Activated T-cell treated with anti-CD3 and anti-CD28 coated beads, Interleukin-2, amount 50 U/mL, for 72 hours (primary cell): ENCODE data around the gene PARD6A. TPM values are rescaled to one million over a fixed set of nuclear protein-coding genes. Genes with fewer than 3 reads are reported as not detected.

Experiments
- ATAC-seq, 2 donors: fragments of 150-1000 bp; cut with Tn5 transposase; replicated peaks in 1 of 2; 2 replicates each; pipeline ENCODE4 v1.10.0; 2021; ENCODE audit warnings: moderate library complexity in 2 of 2, mild to moderate bottlenecking in 1 of 2
- DNase-seq, 2 donors: peaks; one replicate each; pipeline ENCODE4 v3.0.0; 2021 to 2022; ENCODE audit warnings: mixed read lengths in 1 of 2
- H3K27ac Mint-ChIP-seq: one replicate; pipeline ENCODE4 v1.8.0; 2022; ENCODE audit warnings: mild to moderate bottlenecking, moderate library complexity, mixed read lengths
- H3K27me3 Mint-ChIP-seq: one replicate; pipeline ENCODE4 v1.8.0; 2022; ENCODE audit warnings: low read depth, mixed read lengths
- H3K36me3 Mint-ChIP-seq, 2 donors: one replicate each; pipeline ENCODE4 v1.8.0; 2022; ENCODE audit warnings: mixed read lengths in 2 of 2, mild to moderate bottlenecking in 1 of 2; ENCODE audit not compliant: insufficient read depth in 2 of 2
- H3K4me1 Mint-ChIP-seq: one replicate; pipeline ENCODE4 v1.8.0; 2022; ENCODE audit warnings: low read depth, mixed read lengths
- H3K4me3 Mint-ChIP-seq, 2 donors: one replicate each; pipeline ENCODE4 v1.8.0; 2022; ENCODE audit warnings: mild to moderate bottlenecking in 2 of 2, mixed read lengths in 2 of 2, moderate library complexity in 2 of 2
- H3K9me3 Mint-ChIP-seq, 2 donors: one replicate each; pipeline ENCODE4 v1.8.0; 2022; ENCODE audit warnings: mixed read lengths in 2 of 2
- total RNA-seq, 2 donors: library from RNA; stranded (reverse); gene quantifications; one replicate each; pipeline ENCODE4 v1.2.3, GENCODE V29; 2022

Gene PARD6A
- total RNA-seq, 2 donors from 2014 or later: 7.2 to 9.2 TPM

DNA sequence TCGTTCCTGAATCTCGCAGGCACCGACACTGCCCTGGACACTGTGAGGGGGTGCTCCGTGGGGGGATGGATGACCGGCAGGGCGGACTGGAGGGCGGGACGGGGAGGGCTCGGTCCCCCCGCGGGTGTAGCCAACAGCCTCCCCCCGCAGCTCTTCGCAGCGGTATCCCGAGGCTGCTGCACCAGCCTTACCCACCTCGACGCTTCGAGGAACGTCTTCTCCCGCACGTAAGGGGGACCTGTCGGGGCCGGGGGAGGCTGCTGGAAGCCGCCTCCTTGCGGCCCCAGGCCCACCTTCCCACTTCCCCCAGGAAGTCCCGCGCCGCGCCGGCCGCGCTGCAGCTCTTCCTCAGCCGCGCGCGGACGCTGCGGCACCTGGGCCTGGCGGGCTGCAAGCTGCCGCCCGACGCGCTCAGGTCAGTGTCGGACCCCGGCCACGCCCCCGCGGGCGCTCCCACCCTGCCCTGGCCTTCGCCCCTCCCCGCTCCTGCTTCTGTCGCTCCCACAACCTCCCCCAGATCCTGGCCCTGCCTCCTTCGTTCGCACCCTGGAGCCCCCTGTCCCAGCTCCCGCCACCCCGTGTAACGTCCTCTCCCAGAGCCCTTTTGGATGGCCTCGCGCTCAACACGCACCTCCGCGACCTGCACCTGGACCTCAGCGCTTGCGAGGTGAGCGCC is 12.5 kb upstream of the PARD6A start:
- Mint-ChIP-seq H3K36me3 (peaks cover 1 to 12% of the 10 kb centered on the region in 2 donors), H3K27me3 (no peaks in the 10 kb centered on the region), H3K4me1 (peaks cover 26% of the 10 kb centered on the region), H3K27ac (no peak overlapping the region), H3K9me3 (no peaks in the 10 kb centered on the region), H3K4me3 (no peak overlapping the region)
- DNase-seq: no peak
- ATAC-seq: no peak

DNA sequence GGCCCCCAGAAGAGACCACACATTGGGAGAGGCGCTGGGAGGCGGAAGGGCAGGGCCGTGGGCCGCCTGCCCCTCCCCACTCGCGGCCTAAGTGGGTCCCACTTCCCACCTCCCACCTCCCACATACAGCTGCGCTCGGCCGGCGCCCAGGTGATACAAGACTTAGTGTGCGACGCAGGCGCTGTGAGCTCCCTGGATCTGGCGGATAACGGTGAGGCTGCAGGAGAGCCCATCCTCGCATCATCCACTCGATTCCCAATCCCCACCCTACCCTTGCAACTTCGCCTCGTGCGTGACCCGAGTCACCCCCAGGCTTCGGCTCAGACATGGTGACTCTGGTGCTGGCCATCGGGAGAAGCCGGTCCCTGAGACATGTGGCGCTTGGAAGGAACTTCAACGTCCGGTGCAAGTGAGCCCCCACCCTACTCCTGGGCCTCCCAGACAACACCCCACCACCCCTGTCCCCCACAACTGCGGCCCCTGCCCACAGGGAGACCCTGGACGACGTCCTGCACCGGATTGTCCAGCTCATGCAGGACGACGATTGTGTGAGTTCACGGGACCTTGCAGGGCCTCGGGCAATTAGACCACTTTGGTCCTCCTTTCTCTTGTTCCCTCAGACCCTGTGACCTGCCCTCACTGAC is 11.9 kb upstream of the PARD6A start:
- Mint-ChIP-seq H3K36me3 (peaks cover 1 to 12% of the 10 kb centered on the region in 2 donors), H3K9me3 (no peaks in the 10 kb centered on the region), H3K27me3 (no peaks in the 10 kb centered on the region), H3K4me3 (no peak overlapping the region), H3K27ac (no peak overlapping the region), H3K4me1 (peaks cover 26% of the 10 kb centered on the region)
- DNase-seq (no peak), ATAC-seq (no peak)

DNA sequence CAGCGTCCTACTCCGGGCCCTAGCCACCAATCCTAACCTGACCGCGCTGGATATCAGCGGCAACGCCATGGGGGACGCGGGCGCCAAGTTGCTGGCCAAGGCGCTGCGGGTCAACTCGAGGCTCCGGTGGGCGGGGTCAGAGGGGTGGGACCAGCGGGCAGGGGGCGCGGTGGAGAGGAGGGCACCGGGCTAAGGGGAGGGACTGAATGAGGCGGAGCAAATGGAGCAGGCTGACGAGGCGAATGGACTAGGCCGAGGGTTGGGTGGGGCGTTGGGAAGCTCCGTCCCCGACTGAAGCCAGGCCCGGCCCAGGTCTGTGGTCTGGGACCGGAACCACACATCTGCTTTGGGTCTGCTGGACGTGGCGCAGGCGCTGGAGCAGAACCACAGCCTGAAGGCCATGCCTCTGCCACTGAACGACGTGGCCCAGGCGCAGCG is 11.2 kb upstream of the PARD6A start:
- Mint-ChIP-seq H3K4me1 (peaks cover 22% of the 10 kb centered on the region), H3K36me3 (peaks cover 1 to 12% of the 10 kb centered on the region in 2 donors), H3K27me3 (no peaks in the 10 kb centered on the region), H3K27ac (no peak overlapping the region), H3K4me3 (no peak overlapping the region), H3K9me3 (no peaks in the 10 kb centered on the region)
- DNase-seq (no peak), ATAC-seq (no peak)

DNA sequence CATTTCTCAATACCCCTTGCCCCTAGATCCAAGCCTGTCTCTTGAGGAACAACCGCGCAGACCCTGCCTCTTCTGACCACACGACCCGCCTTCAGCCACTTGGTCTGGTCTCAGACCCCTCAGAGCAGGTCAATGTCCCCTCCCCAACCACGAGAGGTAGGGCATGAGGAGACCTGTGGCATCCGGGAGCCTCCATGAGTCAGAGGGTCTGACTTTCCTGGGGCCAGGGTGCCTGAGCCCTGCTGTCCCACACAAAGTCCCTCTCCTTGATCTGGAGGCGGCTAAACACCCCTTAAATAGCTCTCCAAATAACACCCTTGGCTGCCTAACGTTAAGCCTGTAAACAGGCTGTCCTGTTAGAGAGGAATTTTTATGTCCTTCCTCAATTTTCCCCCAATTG is 10.7 kb upstream of the PARD6A start:
- no peak for ATAC-seq
- Mint-ChIP-seq H3K9me3 (no peaks in the 10 kb centered on the region), H3K4me1 (peaks cover 20% of the 10 kb centered on the region), H3K36me3 (peaks cover 1 to 12% of the 10 kb centered on the region in 2 donors), H3K4me3 (no peak overlapping the region), H3K27ac (no peak overlapping the region), H3K27me3 (no peaks in the 10 kb centered on the region)
- no peak for DNase-seq

DNA sequence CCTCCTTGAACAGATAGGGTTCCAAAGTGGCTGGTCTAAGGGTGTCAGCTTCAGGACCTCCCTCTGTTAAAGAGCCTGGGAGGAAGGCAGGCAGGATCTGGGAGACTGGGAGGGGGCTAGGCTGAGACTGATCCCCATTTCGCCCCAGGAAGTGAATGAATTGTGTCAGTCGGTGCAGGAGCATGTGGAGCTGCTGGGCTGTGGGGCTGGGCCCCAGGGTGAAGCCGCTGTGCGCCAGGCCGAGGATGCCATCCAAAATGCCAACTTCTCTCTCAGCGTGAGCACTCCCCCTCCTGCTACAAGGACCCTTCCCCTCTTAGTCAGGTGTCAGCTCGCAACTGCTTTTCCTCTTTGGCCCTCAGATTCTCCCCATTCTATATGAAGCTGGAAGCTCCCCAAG is 9.7 kb upstream of the PARD6A start:
- H3K27me3 Mint-ChIP-seq: no peaks in the 10 kb centered on the region
- H3K4me1 Mint-ChIP-seq: peaks cover 20% of the 10 kb centered on the region
- DNase-seq: no peak
- no peak overlapping the region for H3K27ac Mint-ChIP-seq
- no peak for ATAC-seq
- H3K36me3 Mint-ChIP-seq: peaks cover 5 to 17% of the 10 kb centered on the region in 2 donors
- H3K9me3 Mint-ChIP-seq: no peaks in the 10 kb centered on the region
- no peak overlapping the region for H3K4me3 Mint-ChIP-seq

DNA sequence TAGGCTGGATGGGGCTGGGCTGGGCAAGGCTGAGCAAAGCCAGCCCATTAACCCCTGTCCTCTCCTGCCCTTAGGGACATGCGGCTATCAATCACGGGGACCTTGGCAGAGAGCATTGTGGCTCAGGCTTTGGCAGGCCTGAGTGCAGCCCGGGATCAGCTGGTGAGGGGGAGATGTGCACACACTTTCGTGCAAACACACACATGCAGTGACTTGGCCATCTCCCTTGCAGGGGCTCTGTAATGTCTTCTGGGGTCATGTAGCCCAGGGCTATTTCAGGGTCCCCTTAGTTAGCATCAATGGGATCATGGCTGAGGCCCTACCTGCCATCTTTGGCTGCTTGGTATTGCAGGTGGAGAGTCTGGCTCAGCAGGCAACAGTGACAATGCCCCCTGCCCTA is 8.9 kb upstream of the PARD6A start:
- peaks cover 5 to 17% of the 10 kb centered on the region in 2 donors for H3K36me3 Mint-ChIP-seq
- no peaks in the 10 kb centered on the region for H3K27me3 Mint-ChIP-seq
- no peaks in the 10 kb centered on the region for H3K9me3 Mint-ChIP-seq
- H3K4me3 Mint-ChIP-seq: no peak overlapping the region
- H3K4me1 Mint-ChIP-seq: peaks cover 15% of the 10 kb centered on the region
- ATAC-seq (no peak), DNase-seq (no peak)
- H3K27ac Mint-ChIP-seq: no peak overlapping the region

DNA sequence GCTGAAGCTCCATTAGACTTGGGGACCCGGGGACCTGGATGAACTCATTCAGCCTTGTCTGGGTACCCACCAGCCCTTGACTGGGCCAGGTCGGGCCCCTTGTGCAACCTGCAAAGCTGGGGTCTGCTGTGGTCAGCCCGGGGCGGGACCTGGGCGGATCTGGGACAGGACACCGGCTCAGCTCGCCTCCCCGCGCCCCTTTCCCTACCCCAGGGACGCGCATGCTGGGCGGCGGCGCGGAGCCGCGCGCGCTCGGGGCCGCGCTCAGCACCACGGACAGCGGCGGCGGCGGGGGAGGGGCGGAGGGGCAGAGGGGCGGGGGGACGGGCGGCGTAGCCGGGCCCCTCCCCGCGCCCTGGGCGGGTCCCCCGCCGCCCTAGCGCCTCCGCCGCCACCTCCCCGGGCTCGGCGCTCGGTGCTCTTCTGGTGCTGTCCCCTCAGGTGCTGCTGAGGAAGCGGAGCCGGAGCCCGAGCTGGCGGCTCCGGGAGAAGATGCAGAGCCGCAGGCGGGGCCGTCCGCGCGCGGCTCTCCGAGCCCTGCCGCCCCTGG is 8.1 kb upstream of the PARD6A start:
- H3K4me3 Mint-ChIP-seq: no peak overlapping the region
- no peaks in the 10 kb centered on the region for H3K27me3 Mint-ChIP-seq
- no peaks in the 10 kb centered on the region for H3K9me3 Mint-ChIP-seq
- ATAC-seq: no peak
- no peak overlapping the region for H3K27ac Mint-ChIP-seq
- DNase-seq: no peak
- peaks cover 5 to 17% of the 10 kb centered on the region in 2 donors for H3K36me3 Mint-ChIP-seq
- peaks cover 11% of the 10 kb centered on the region for H3K4me1 Mint-ChIP-seq

DNA sequence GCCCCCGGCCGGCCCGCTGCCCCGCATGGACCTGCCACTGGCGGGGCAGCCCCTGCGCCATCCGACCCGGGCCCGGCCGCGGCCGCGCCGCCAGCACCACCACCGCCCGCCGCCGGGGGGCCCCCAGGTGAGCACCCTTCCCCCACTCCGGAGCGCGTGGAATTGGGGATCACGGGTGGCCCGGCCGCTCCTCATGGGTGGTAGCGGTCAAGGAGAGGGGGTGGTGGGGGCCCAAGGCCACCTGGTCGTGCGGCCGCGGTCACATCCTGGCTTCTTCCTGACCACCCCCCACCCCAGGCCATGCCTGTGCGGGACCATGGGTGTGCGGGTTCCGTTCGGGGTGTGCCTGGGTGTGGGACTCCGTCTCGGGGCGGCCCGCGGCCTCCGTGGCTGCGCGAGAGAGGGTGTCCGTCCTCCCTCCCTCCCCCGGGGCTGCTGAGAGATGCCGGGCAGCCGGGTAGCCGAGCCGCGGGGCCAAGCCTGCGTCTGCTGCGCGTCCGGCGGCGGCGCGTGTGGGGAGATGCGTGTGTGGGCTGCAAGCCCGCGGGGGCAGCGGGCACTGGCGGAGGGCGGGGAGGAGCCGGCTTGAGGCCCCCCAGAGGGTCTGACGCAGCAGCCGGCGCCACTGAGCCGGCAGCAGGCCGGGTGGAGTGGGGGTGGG is 7.5 kb upstream of the PARD6A start:
- H3K27me3 Mint-ChIP-seq: no peaks in the 10 kb centered on the region
- DNase-seq: no peak
- ATAC-seq: no peak
- H3K4me3 Mint-ChIP-seq: no peak overlapping the region
- H3K4me1 Mint-ChIP-seq: peaks cover 11% of the 10 kb centered on the region
- H3K36me3 Mint-ChIP-seq: peaks cover 5 to 17% of the 10 kb centered on the region in 2 donors
- no peak overlapping the region for H3K27ac Mint-ChIP-seq
- H3K9me3 Mint-ChIP-seq: no peaks in the 10 kb centered on the region

DNA sequence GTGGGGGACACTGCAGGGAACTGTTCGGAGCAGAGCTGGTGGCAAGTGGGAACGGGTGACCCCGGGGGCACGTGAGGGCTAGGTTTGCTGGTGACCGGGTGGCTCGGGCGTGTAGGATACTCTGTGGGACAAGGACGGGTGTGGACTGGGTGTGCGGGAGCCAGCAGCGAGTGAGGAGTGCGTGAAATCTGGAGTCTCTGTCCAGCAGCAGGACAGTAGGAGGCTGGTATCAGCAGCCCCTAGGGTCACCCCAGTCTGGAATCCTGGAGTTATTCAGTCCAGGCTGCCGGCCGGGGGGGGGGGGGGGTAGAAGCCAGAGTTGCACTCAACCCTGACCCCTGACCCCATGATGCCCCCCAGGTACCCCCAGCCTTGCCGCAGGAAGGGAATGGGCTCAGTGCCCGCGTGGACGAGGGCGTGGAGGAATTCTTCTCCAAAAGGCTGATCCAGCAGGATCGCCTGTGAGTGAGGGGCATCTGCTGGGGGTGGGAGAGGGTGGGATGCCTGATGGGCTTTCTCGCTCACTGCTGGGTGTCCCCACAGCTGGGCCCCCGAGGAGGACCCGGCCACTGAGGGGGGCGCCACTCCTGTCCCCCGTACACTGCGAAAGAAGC is 6.9 kb upstream of the PARD6A start:
- no peak for ATAC-seq
- no peaks in the 10 kb centered on the region for H3K27me3 Mint-ChIP-seq
- no peak overlapping the region for H3K4me3 Mint-ChIP-seq
- H3K27ac Mint-ChIP-seq: no peak overlapping the region
- no peaks in the 10 kb centered on the region for H3K9me3 Mint-ChIP-seq
- no peak for DNase-seq
- peaks cover 6 to 16% of the 10 kb centered on the region in 2 donors for H3K36me3 Mint-ChIP-seq
- peaks cover 16% of the 10 kb centered on the region for H3K4me1 Mint-ChIP-seq

DNA sequence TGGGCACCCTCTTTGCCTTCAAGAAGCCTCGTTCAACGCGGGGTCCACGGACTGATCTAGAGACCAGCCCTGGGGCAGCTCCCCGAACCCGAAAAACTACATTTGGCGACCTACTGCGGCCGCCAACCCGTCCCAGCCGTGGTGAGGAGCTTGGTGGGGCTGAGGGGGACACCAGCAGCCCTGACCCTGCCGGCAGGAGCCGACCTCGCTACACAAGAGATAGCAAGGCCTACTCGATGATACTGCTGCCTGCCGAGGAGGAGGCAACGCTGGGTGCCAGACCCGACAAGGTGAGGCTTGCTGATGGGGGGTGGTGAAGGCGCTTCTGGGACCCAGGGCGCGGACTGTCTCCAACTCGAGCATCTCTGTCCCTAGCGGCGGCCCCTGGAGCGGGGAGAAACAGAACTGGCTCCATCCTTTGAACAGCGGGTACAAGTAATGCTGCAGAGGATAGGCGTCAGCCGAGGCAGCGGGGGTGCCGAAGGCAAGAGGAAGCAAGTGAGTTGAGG is 6.3 kb upstream of the PARD6A start:
- H3K9me3 Mint-ChIP-seq: no peaks in the 10 kb centered on the region
- peaks cover 7 to 16% of the 10 kb centered on the region in 2 donors for H3K36me3 Mint-ChIP-seq
- peaks cover 21% of the 10 kb centered on the region for H3K4me1 Mint-ChIP-seq
- no peak overlapping the region for H3K4me3 Mint-ChIP-seq
- no peak for ATAC-seq
- no peaks in the 10 kb centered on the region for H3K27me3 Mint-ChIP-seq
- H3K27ac Mint-ChIP-seq: no peak overlapping the region
- no peak for DNase-seq

DNA sequence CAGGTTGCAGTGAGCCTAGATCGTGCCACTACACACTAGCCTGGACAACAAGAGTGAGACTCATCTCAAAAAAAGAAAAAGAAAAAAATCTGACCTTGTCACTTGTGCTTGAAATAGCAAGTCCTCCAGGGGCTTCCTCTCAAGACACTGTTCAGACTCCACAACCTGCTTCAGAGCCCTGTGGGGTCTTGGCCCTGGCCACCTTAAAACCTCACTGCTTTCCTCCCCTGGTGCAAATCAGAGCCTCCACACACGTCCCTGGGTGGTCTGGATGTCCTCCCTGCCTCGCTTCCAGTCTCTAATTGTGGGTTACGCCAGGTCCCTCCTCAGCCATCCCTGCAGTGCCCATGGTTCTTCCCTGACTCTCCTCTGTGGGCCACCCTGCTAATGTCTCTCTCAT is 5.4 kb upstream of the PARD6A start:
- H3K27ac Mint-ChIP-seq: peak overlapping the region; percentile 77
- no peak for DNase-seq
- H3K4me1 Mint-ChIP-seq: peaks cover 16% of the 10 kb centered on the region
- H3K36me3 Mint-ChIP-seq: peaks cover 11 to 13% of the 10 kb centered on the region in 2 donors
- no peak overlapping the region for H3K4me3 Mint-ChIP-seq
- no peaks in the 10 kb centered on the region for H3K9me3 Mint-ChIP-seq
- no peak for ATAC-seq
- no peaks in the 10 kb centered on the region for H3K27me3 Mint-ChIP-seq

DNA sequence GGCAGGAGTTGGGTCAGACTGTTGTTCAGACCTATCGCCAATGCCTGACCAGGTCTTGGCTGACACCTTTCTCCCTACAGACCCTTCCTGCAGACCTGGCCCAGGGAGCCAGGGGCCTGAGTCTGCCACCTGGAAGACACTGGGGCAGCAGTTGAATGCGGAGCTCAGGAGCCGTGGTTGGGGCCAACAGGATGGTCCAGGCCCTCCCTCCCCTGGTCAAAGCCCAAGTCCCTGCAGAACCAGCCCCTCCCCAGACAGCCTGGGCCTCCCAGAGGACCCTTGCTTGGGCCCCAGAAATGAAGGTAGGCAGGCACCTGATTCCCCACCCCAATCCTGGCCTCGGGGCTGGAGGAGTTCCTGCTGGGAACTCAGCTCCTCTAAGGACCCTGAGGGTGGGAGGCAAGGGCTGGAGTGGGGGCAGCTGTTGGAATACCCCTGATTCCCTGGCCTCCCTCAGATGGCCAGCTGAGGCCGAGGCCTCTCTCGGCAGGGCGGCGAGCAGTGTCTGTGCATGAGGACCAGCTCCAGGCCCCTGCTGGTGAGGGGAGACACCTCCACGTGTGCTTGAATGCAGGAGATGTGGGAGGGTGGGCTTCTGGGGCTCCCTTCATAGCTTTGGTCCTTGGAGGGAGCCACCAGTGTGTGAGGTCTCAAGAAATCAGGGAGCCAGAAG is 4.3 kb upstream of the PARD6A start:
- Mint-ChIP-seq H3K27ac (no peak overlapping the region), H3K4me3 (no peak overlapping the region), H3K27me3 (no peaks in the 10 kb centered on the region), H3K9me3 (no peaks in the 10 kb centered on the region), H3K36me3 (peaks cover 11% of the 10 kb centered on the region in 2 donors), H3K4me1 (peaks cover 19% of the 10 kb centered on the region)
- no peak for ATAC-seq
- DNase-seq: no peak
